ENCODE data around the gene EPHA1.

DNA sequence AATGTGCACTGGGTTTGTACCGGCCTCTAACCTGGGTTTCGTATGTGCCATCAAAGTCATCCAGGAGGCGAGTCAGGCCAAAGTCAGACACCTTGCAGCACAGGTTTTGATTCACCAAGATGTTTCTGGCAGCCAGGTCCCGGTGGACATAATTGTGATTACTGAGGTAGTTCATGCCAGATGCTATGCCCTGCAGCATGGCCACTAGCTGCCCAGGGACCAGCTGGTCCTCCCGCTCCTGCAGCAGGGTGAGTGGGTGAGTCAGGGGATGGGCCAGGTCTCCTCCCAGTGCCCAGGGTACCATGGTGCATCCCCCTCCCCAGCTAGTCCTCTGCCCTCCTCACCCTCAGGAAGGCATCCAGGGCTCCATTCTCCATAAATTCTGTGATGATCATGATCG, 13.9 kb downstream of the EPHA1 start:
- TF ChIP-seq, protein P1, sequence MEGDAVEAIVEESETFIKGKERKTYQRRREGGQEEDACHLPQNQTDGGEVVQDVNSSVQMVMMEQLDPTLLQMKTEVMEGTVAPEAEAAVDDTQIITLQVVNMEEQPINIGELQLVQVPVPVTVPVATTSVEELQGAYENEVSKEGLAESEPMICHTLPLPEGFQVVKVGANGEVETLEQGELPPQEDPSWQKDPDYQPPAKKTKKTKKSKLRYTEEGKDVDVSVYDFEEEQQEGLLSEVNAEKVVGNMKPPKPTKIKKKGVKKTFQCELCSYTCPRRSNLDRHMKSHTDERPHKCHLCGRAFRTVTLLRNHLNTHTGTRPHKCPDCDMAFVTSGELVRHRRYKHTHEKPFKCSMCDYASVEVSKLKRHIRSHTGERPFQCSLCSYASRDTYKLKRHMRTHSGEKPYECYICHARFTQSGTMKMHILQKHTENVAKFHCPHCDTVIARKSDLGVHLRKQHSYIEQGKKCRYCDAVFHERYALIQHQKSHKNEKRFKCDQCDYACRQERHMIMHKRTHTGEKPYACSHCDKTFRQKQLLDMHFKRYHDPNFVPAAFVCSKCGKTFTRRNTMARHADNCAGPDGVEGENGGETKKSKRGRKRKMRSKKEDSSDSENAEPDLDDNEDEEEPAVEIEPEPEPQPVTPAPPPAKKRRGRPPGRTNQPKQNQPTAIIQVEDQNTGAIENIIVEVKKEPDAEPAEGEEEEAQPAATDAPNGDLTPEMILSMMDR (IDR thresholded peaks at IDR 0.05) = no peak
- TF ChIP-seq ZFX (IDR thresholded peaks at IDR 0.05; ENCODE audit: borderline replicate concordance) = no peak
